ENCODE data around the gene PPP4R3B.
"Not testable (repeated sequence)": the region's sequence is repeated elsewhere in the genome, so short reads cannot be mapped to it uniquely, and the experiment has no call there.

PPP4R3B gene

DNA sequence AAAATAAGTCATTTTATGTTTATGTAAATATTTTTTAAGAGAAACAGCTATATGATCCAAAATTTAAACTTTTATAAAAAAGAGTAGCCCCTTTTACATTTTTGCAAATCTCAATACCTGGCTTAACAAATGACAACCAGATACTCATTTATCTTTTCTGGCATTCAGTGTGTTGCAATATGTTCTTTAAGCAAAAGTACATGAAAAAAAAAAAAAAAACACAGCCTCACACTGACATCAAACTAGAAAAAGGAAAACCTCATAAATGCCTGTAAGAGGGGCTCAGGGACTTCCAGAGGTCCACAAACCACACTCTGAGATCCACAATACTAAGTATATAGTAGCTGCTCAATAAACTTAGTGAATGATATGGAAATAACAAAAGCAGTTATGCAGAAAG, 21.9 kb downstream of the PPP4R3B start:
- peak; percentile 72 for DNase-seq (ENCODE audit: low read depth)
- H3K4me3 ChIP-seq (ENCODE audit: low read depth, low read length): no peak overlapping the region
- TF ChIP-seq, protein P1, sequence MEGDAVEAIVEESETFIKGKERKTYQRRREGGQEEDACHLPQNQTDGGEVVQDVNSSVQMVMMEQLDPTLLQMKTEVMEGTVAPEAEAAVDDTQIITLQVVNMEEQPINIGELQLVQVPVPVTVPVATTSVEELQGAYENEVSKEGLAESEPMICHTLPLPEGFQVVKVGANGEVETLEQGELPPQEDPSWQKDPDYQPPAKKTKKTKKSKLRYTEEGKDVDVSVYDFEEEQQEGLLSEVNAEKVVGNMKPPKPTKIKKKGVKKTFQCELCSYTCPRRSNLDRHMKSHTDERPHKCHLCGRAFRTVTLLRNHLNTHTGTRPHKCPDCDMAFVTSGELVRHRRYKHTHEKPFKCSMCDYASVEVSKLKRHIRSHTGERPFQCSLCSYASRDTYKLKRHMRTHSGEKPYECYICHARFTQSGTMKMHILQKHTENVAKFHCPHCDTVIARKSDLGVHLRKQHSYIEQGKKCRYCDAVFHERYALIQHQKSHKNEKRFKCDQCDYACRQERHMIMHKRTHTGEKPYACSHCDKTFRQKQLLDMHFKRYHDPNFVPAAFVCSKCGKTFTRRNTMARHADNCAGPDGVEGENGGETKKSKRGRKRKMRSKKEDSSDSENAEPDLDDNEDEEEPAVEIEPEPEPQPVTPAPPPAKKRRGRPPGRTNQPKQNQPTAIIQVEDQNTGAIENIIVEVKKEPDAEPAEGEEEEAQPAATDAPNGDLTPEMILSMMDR (conservative IDR thresholded peaks at IDR 0.05; ENCODE audit: low read depth, low read length): no peak

DNA sequence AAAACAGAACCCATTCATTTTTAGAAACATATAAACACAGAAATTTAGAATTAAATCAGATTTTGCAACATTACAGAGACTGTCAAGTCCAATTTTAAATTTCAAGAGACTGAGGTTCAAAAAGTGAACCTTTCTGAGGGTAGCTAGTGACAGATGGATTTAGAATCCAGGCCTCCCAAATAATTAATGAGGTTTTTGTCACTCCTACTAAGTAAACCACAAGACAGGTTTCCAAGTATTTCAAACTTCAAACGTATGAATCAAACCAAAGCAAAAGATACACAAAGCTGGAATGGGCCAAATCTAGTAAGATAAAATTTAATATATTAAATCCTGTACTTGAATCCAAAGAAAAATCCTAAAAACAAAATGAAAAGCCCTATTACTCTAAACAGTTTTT, 25.3 kb downstream of the PPP4R3B start:
- DNase-seq (ENCODE audit: low read depth): no peak
- TF ChIP-seq, protein P1 (conservative IDR thresholded peaks at IDR 0.05; ENCODE audit: low read depth, low read length): no peak
- no peak overlapping the region for H3K4me3 ChIP-seq (ENCODE audit: low read depth, low read length)

DNA sequence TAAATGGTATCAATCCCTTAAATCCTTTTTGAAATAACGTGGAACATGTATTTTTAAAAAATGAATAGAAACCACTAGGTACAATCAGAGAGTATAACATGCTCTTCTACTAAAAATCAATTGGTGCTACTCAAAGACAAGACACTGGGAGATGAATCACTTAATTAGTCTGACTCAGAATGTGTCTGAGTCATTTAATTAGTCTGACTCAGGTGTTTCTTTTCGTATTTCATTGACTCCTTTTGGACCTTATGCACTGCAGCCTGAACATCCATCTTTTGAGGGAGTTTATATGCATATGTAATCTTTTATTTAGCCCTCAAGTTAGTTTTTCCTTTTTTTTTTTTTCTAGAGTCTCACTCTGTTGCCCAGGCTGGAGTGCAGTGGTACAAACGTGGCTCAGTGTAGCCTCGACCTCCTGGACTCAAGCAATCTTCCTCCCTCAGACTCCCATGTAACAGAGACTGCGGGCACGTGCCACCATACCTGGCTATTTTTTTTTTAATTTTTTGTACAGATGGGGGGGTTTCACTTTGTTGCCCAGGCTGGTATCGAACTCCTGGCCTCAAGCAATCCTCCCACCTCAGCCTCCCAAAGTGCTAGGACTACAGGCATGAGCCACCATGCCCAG, 26.5 kb downstream of the PPP4R3B start:
- TF ChIP-seq, protein P1 (conservative IDR thresholded peaks at IDR 0.05; ENCODE audit: low read depth, low read length): no peak

DNA sequence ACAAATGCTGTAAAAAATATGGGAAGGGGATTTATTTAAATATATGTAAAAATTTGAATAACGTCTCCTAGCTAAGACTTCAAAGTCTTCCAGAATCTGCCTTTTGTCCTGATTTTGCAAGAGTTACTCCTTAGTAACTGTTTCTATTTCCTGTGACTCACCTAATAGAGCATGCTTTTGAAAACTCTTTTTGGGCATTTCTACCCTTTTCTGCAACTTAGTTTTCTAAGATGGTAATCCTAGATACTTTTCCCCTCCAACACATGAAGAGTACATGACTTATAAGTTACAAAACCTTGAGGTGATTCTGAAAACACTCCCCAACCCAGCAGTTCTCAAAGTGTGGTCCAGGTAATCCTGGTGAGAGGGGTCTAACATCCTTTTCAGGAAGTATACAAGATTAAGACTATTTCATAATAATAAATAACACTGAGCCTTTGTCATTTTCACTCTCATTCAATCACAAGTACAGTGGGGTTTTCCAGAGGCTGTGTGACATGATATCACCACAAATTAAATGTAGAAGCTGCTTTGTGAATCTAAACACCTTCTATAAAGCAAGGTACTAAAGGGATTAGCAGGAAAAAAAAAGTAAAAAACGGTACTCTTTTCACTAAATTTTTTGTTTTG, 31.9 kb downstream of the PPP4R3B start:
- peak; percentile 79 for DNase-seq (ENCODE audit: low read depth)
- TF ChIP-seq, protein P1 (conservative IDR thresholded peaks at IDR 0.05; ENCODE audit: low read depth, low read length): no peak
- H3K4me3 ChIP-seq (ENCODE audit: low read depth, low read length): no peak overlapping the region

More for the DNA sequence above, 26.5 kb downstream of the PPP4R3B start:
- H3K4me3 ChIP-seq (ENCODE audit: low read depth, low read length): no peak overlapping the region
- no peak for DNase-seq (ENCODE audit: low read depth)

DNA sequence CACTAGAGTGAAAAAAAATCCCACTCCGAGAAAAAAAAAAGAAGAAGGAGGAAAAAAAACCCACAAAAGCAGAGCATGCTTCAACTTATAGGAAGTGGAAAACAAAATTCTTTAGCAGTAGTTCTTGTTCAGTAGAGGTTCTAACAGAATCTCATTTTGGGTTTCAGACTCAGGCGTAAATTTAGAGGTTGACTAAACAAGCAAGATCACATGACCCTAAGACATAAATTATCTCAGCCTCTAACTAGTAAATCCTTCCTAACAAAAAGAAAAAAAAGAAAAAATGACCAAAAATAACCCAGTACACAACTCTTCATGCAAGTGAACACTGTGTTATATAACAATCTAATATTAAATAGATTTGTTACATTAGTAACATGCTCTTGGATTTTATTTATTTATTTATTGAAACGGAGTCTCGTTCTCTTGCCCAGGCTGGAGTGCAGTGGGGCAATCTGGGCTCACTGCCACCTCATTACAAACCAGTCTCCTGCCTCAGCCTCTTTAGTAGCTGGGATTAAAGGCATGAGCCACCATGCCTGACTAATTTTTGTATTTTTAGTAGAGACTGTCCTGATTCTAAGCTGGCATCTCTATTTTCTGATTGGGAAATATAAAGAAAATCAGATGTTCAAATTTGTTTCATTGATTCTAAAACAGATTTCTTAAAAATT, 35.4 kb downstream of the PPP4R3B start:
- DNase-seq (ENCODE audit: low read depth): no peak
- TF ChIP-seq, protein P1 (conservative IDR thresholded peaks at IDR 0.05; ENCODE audit: low read depth, low read length): no peak
- no peak overlapping the region for H3K4me3 ChIP-seq (ENCODE audit: low read depth, low read length)

DNA sequence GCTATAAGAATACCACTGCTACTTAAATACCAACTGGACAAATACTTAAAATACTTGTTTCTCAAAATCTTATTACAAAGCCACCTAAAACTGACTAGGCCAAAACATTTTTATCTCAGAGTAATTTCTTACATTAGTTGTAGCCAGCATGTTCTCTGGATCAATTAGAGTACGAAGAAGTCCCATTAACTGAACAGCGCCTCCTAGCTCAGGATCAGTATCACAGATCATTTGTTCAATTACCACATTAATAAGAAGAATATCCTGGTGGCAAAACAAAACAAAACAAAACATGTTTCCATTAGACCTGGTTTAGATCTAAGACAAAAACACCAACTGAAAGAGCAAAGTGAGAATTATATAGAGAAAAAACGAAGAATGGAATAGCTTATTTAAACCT, 36.0 kb downstream of the PPP4R3B start:
- peak; percentile 19 for DNase-seq (ENCODE audit: low read depth)
- no peak overlapping the region for H3K4me3 ChIP-seq (ENCODE audit: low read depth, low read length)
- TF ChIP-seq, protein P1 (conservative IDR thresholded peaks at IDR 0.05; ENCODE audit: low read depth, low read length): peak; percentile 45

DNA sequence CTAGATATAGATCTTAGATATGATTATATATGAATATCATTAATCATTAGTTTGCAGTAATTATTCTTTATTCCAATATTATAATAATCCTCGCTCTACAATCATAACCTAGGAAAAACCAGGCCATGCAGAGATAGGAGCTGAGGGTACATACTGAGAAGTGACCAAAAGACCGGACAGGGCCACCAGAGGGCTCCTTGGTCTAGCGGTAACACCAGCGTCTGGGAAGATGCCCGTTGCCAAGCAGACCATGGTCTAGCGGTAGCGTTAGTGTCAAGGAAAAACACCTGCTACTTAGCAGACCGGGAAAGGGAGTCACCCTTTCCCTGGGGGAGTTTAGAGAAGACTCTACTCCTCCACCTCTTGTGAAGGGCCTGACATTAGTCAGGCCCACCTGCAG, 48.4 kb downstream of the PPP4R3B start:
- DNase-seq (ENCODE audit: low read depth): peak; percentile 14
- H3K4me3 ChIP-seq (ENCODE audit: low read depth, low read length): not testable (repeated sequence)
